K562 (cell line): Measurements from ENCODE around the gene ACTR8. TPM values are rescaled to one million over a fixed set of nuclear protein-coding genes. Genes with fewer than 3 reads are reported as not detected.

Experiments
- ATAC-seq: fragments of 200-7000 bp; cut with Tn5 transposase; 3 replicates; pipeline ENCODE4 v1.9.1; 2020; ENCODE audit warnings: moderate library complexity
- BruUV-seq: library from RNA; stranded (reverse); fragments of 400-500 nt; replicated peaks from 2 replicates; lab custom pipeline; 2021; lab: Mats Ljungman, UMichigan
- CTCF ChIA-PET: fragments of 300-600 bp; formaldehyde crosslinking; extraction: SDS; loops from one replicate; lab custom pipeline; 2021; ENCODE audit warnings: low intra/inter-chr PET ratio; lab: Yijun Ruan, JAX
- POLR2A ChIA-PET: fragments of 300-600, 350-650 bp; sonication (Branson Sonifier 250); formaldehyde crosslinking; extraction: SDS; loops from one replicate; lab custom pipeline; 2021; ENCODE audit warnings: antibody characterized with exemption, inconsistent platforms; lab: Yijun Ruan, JAX
- DNase-seq, 4 experiments: peaks; one replicate each; pipeline versions ENCODE4 v3.0.0 to v3.0.0-alpha.2; 2011 to 2018; ENCODE audit warnings: low spot score in 3 of 4, mixed read lengths in 3 of 4; ENCODE audit errors: extremely low read depth in 1 of 4
- FAIRE-seq: peaks from 2 replicates; lab custom pipeline; 2011; peaks lifted over from hg19 to GRCh38; lab: Jason Lieb, UNC
- H2AFZ ChIP-seq: 2 replicates; pipeline ENCODE4 v1.6.0; 2011; ENCODE audit warnings: low read depth, low read length, control low read depth, inconsistent platforms
- H3K27ac ChIP-seq: fragments of 200-600 bp; 3 replicates; pipeline ENCODE4 v1.8.0; 2011; ENCODE audit warnings: low read depth, mild to moderate bottlenecking, control low read depth, inconsistent platforms, low read length, moderate library complexity, mixed read lengths; ENCODE audit errors: extremely low read depth
- H3K27me3 ChIP-seq, 2 experiments: fragments of 300-600 bp in 1 of 2; 2 replicates in 1 of 2; 3 replicates in 1 of 2; pipeline versions ENCODE4 v1.6.0 to v1.8.0; 2011; ENCODE audit warnings: inconsistent platforms in 2 of 2, low read length in 2 of 2, mild to moderate bottlenecking in 1 of 2, mixed read lengths in 1 of 2, moderate library complexity in 1 of 2; ENCODE audit not compliant: control insufficient read depth in 2 of 2, insufficient read depth in 2 of 2
- H3K36me3 ChIP-seq: fragments of 300-600 bp; 3 replicates; pipeline ENCODE4 v1.8.0; 2011; ENCODE audit warnings: mild to moderate bottlenecking, low read length, inconsistent platforms; ENCODE audit not compliant: control insufficient read depth, insufficient read depth
- H3K4me1 ChIP-seq, 2 experiments: fragments of 200-600 bp in 1 of 2; replicated peaks in 1 of 2; 2 replicates in 1 of 2; 3 replicates in 1 of 2; pipeline versions ENCODE4 v1.5.1 to v1.8.0; 2011; ENCODE audit warnings: inconsistent platforms in 2 of 2, low read length in 2 of 2, mild to moderate bottlenecking in 1 of 2, mixed read lengths in 1 of 2, moderate library complexity in 1 of 2; ENCODE audit not compliant: control insufficient read depth in 2 of 2, insufficient read depth in 2 of 2
- H3K4me2 ChIP-seq: 2 replicates; pipeline ENCODE4 v1.6.1; 2011; ENCODE audit warnings: low read length, control low read depth, inconsistent platforms, mixed read lengths; ENCODE audit not compliant: insufficient read depth
- H3K4me3 ChIP-seq: fragments of 200-600 bp; sonication (generic), shearing (Covaris generic); 2 replicates; pipeline ENCODE4 v1.5.1; 2016; ENCODE audit warnings: control low read depth, inconsistent platforms
- H3K79me2 ChIP-seq: fragments of 200-600 bp; 3 replicates; pipeline ENCODE4 v1.8.0; 2011; ENCODE audit warnings: low read length, inconsistent platforms; ENCODE audit not compliant: control insufficient read depth, insufficient read depth
- H3K9ac ChIP-seq, 2 experiments: 2 replicates each; pipeline versions ENCODE4 v1.6.0 to v1.6.1; 2011; ENCODE audit warnings: low read depth in 2 of 2, low read length in 2 of 2, control low read depth in 1 of 2, inconsistent platforms in 1 of 2, mild to moderate bottlenecking in 1 of 2, mixed read lengths in 1 of 2; ENCODE audit not compliant: insufficient read depth in 1 of 2
- H3K9me1 ChIP-seq: one replicate; pipeline ENCODE4 v1.6.0; 2011; ENCODE audit warnings: inconsistent platforms, mild to moderate bottlenecking, low read length, moderate library complexity; ENCODE audit not compliant: control insufficient read depth, insufficient read depth
- H3K9me3 ChIP-seq: replicated peaks from 2 replicates; pipeline ENCODE4 v1.5.1; 2011; ENCODE audit warnings: low read depth, low read length, inconsistent platforms; ENCODE audit not compliant: control insufficient read depth, insufficient read depth
- H4K20me1 ChIP-seq: replicated peaks from 2 replicates; pipeline ENCODE4 v1.6.1; 2011; ENCODE audit warnings: low read length, inconsistent platforms, mixed read lengths; ENCODE audit not compliant: control insufficient read depth, insufficient read depth
- EZH2 ChIP-seq: IDR thresholded peaks from 2 replicates; pipeline ENCODE4 v1.6.1; 2012; ENCODE audit warnings: low read depth, mild to moderate bottlenecking, inconsistent platforms, low read length, borderline replicate concordance
- FOXP1 ChIP-seq: sonication (generic); formaldehyde crosslinking; IDR thresholded peaks from 2 replicates; pipeline ENCODE4 v1.8.0; 2022; ENCODE audit warnings: mild to moderate bottlenecking, missing genetic modification reagents
- POLR2AphosphoS2 ChIP-seq: IDR thresholded peaks from 2 replicates; pipeline ENCODE4 v1.6.1; 2012; ENCODE audit warnings: low read length, improper control_type of control experiment
- SRSF7 ChIP-seq: fragments of 200-400 bp; formaldehyde crosslinking; optimal IDR thresholded peaks from 2 replicates; pipeline ENCODE3; 2017; ENCODE audit warnings: mild to moderate bottlenecking, low read depth, low read length
- ZNF134 ChIP-seq: fragments of 250-450 bp; sonication (Bioruptor Pico); conservative IDR thresholded peaks from 2 replicates; pipeline ENCODE4 v1.4.0; 2020
- whole genome bisulfite sequencing: fragments of 100-300 bp; shearing (Covaris generic); methylation state at CpG from one replicate; pipeline ENCODE4 v1.1.6; 2016; ENCODE audit warnings: low coverage, mixed read lengths; ENCODE audit not compliant: insufficient coverage; ENCODE audit errors: missing lambda C conversion rate; 5-methylcytosine and 5-hydroxymethylcytosine counted together
- in situ Hi-C: fragments of 300-500 bp; cut with MboI; formaldehyde crosslinking; loops from 4 replicates; pipeline ENCODE4 v1.15.0; 2018; ENCODE audit warnings: inconsistent platforms, mixed read lengths
- intact Hi-C: fragments of 100-400 bp; cut with micrococcal nuclease; formaldehyde crosslinking; loops from 2 replicates; pipeline ENCODE4 v1.14.2; 2022
- polyA plus RNA-seq, 8 experiments: library from polyadenylated mRNA; depleted of rRNA in 4 of 8; stranded (reverse) in 5 of 8; unstranded in 3 of 8; fragments of >200 nt; fragmentation: Nextera tagmentation in 2 of 8; fragmentation: Illumina TruSeq in 1 of 8; extraction: Ambion mirVana in 2 of 8; extraction: Trizol in 1 of 8; gene quantifications; 2 replicates each; pipeline versions ENCODE4 v1.2.1 to v1.2.3, GENCODE V29; 2011 to 2014; ENCODE audit warnings: inconsistent platforms in 1 of 8, missing spikeins in 1 of 8
- total RNA-seq, 7 experiments: library from RNA; depleted of rRNA in 6 of 7; stranded (reverse); fragments of >200 nt in 6 of 7; fragmentation: Illumina TruSeq in 2 of 7; extraction: Trizol in 2 of 7; gene quantifications; 2 replicates each; pipeline versions ENCODE4 v1.2.1 to v1.2.3, GENCODE V29; 2011 to 2021; ENCODE audit warnings: low replicate concordance in 1 of 7
- TF ChIP-seq, protein P1 (sequence below): fragments of 450-650 bp; IDR thresholded peaks from 2 replicates; pipeline ENCODE4 v1.6.1; 2016; ENCODE audit warnings: mild to moderate bottlenecking, moderate library complexity
- TF ChIP-seq, protein P2 (sequence below): fragments of 250-450 bp; sonication (Bioruptor Pico); IDR thresholded peaks from 2 replicates; pipeline ENCODE4 v1.5.0; 2020; ENCODE audit warnings: mild to moderate bottlenecking, borderline replicate concordance

Gene ACTR8
- total and polyA plus RNA-seq, 9 of the 15 experiments (the other 6 are each of a cell fraction or from before 2014, with no cell fraction given) = 4.8 to 24.2 (median 17.5) TPM

- ATAC-seq (no peak), FAIRE-seq (no peak), DNase-seq (no peak)
- no peak overlapping the region for H3K4me2 ChIP-seq
- no TSS peak for BruUV-seq
- H3K27me3 ChIP-seq = peaks cover 0 to under 1% of the 10 kb centered on the region in 2 experiments; a peak in 2 of 5 replicates
- H3K9ac ChIP-seq = no peak overlapping the region
- H3K4me3 ChIP-seq = no peak overlapping the region
- no peaks in the 10 kb centered on the region for H3K4me1 ChIP-seq
- H3K79me2 ChIP-seq = no peaks in the 10 kb centered on the region
- POLR2A ChIA-PET = no interaction called here
- no peaks in the 10 kb centered on the region for H4K20me1 ChIP-seq
- no peaks in the 10 kb centered on the region for H3K9me3 ChIP-seq
- H2AFZ ChIP-seq = no peak overlapping the region
- TF ChIP-seq FOXP1 = no peak
- TF ChIP-seq SRSF7 = no peak
- no peak for TF ChIP-seq ZNF134 (CRISPR knock-in tag)
- TF ChIP-seq, protein P1, sequence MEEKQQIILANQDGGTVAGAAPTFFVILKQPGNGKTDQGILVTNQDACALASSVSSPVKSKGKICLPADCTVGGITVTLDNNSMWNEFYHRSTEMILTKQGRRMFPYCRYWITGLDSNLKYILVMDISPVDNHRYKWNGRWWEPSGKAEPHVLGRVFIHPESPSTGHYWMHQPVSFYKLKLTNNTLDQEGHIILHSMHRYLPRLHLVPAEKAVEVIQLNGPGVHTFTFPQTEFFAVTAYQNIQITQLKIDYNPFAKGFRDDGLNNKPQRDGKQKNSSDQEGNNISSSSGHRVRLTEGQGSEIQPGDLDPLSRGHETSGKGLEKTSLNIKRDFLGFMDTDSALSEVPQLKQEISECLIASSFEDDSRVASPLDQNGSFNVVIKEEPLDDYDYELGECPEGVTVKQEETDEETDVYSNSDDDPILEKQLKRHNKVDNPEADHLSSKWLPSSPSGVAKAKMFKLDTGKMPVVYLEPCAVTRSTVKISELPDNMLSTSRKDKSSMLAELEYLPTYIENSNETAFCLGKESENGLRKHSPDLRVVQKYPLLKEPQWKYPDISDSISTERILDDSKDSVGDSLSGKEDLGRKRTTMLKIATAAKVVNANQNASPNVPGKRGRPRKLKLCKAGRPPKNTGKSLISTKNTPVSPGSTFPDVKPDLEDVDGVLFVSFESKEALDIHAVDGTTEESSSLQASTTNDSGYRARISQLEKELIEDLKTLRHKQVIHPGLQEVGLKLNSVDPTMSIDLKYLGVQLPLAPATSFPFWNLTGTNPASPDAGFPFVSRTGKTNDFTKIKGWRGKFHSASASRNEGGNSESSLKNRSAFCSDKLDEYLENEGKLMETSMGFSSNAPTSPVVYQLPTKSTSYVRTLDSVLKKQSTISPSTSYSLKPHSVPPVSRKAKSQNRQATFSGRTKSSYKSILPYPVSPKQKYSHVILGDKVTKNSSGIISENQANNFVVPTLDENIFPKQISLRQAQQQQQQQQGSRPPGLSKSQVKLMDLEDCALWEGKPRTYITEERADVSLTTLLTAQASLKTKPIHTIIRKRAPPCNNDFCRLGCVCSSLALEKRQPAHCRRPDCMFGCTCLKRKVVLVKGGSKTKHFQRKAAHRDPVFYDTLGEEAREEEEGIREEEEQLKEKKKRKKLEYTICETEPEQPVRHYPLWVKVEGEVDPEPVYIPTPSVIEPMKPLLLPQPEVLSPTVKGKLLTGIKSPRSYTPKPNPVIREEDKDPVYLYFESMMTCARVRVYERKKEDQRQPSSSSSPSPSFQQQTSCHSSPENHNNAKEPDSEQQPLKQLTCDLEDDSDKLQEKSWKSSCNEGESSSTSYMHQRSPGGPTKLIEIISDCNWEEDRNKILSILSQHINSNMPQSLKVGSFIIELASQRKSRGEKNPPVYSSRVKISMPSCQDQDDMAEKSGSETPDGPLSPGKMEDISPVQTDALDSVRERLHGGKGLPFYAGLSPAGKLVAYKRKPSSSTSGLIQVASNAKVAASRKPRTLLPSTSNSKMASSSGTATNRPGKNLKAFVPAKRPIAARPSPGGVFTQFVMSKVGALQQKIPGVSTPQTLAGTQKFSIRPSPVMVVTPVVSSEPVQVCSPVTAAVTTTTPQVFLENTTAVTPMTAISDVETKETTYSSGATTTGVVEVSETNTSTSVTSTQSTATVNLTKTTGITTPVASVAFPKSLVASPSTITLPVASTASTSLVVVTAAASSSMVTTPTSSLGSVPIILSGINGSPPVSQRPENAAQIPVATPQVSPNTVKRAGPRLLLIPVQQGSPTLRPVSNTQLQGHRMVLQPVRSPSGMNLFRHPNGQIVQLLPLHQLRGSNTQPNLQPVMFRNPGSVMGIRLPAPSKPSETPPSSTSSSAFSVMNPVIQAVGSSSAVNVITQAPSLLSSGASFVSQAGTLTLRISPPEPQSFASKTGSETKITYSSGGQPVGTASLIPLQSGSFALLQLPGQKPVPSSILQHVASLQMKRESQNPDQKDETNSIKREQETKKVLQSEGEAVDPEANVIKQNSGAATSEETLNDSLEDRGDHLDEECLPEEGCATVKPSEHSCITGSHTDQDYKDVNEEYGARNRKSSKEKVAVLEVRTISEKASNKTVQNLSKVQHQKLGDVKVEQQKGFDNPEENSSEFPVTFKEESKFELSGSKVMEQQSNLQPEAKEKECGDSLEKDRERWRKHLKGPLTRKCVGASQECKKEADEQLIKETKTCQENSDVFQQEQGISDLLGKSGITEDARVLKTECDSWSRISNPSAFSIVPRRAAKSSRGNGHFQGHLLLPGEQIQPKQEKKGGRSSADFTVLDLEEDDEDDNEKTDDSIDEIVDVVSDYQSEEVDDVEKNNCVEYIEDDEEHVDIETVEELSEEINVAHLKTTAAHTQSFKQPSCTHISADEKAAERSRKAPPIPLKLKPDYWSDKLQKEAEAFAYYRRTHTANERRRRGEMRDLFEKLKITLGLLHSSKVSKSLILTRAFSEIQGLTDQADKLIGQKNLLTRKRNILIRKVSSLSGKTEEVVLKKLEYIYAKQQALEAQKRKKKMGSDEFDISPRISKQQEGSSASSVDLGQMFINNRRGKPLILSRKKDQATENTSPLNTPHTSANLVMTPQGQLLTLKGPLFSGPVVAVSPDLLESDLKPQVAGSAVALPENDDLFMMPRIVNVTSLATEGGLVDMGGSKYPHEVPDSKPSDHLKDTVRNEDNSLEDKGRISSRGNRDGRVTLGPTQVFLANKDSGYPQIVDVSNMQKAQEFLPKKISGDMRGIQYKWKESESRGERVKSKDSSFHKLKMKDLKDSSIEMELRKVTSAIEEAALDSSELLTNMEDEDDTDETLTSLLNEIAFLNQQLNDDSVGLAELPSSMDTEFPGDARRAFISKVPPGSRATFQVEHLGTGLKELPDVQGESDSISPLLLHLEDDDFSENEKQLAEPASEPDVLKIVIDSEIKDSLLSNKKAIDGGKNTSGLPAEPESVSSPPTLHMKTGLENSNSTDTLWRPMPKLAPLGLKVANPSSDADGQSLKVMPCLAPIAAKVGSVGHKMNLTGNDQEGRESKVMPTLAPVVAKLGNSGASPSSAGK = no peak
- TF ChIP-seq, protein P2, sequence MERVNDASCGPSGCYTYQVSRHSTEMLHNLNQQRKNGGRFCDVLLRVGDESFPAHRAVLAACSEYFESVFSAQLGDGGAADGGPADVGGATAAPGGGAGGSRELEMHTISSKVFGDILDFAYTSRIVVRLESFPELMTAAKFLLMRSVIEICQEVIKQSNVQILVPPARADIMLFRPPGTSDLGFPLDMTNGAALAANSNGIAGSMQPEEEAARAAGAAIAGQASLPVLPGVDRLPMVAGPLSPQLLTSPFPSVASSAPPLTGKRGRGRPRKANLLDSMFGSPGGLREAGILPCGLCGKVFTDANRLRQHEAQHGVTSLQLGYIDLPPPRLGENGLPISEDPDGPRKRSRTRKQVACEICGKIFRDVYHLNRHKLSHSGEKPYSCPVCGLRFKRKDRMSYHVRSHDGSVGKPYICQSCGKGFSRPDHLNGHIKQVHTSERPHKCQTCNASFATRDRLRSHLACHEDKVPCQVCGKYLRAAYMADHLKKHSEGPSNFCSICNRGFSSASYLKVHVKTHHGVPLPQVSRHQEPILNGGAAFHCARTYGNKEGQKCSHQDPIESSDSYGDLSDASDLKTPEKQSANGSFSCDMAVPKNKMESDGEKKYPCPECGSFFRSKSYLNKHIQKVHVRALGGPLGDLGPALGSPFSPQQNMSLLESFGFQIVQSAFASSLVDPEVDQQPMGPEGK (CRISPR knock-in tag) = no peak
- TF ChIP-seq EZH2 = no peak
- TF ChIP-seq POLR2AphosphoS2 = no peak
- in situ Hi-C loops = no loop called here
- 20% methylated on average over 5 of the region's 10 CpGs for WGBS
- intact Hi-C loops = no loop called here
- H3K36me3 ChIP-seq = no peaks in the 10 kb centered on the region
- H3K27ac ChIP-seq = no peak overlapping the region
- CTCF ChIA-PET = no interaction called here
- no peaks in the 10 kb centered on the region for H3K9me1 ChIP-seq
These were observed 44.6 kb downstream of the ACTR8 start for GRCh38 chr3:53837331-53837730.
